Activated CD4-positive, CD25-positive, alpha-beta regulatory T cell treated with anti-CD3 and anti-CD28 coated beads, Interleukin-2, amount 50 U/mL, for 16 hours (primary cell): ENCODE measurements around the gene MBD3.

Source experiments
- DNase-seq: peaks from one replicate; pipeline ENCODE4 v3.0.0-alpha.2; 2020; ENCODE audit warnings: low read depth, low spot score

The MBD3 gene

DNA sequence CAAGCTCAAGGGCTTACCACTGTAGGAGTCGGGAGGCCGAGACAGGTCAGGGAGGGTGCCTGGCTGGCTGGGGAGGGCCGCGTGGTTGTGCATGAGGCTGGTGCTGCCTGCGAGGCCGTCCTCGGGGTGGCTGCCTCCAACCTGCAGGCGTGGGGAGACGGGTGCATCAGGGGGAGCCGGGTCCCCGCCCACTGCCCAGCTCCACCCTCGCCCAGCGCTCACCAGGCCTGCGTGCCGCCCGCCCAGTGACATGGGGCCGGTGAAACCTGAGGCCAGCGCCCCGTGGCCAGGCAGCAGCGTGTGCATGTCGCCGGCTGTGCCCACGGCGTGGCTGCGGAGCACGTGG lies 26.4 kb upstream of the MBD3 start:
- no peak for DNase-seq

DNA sequence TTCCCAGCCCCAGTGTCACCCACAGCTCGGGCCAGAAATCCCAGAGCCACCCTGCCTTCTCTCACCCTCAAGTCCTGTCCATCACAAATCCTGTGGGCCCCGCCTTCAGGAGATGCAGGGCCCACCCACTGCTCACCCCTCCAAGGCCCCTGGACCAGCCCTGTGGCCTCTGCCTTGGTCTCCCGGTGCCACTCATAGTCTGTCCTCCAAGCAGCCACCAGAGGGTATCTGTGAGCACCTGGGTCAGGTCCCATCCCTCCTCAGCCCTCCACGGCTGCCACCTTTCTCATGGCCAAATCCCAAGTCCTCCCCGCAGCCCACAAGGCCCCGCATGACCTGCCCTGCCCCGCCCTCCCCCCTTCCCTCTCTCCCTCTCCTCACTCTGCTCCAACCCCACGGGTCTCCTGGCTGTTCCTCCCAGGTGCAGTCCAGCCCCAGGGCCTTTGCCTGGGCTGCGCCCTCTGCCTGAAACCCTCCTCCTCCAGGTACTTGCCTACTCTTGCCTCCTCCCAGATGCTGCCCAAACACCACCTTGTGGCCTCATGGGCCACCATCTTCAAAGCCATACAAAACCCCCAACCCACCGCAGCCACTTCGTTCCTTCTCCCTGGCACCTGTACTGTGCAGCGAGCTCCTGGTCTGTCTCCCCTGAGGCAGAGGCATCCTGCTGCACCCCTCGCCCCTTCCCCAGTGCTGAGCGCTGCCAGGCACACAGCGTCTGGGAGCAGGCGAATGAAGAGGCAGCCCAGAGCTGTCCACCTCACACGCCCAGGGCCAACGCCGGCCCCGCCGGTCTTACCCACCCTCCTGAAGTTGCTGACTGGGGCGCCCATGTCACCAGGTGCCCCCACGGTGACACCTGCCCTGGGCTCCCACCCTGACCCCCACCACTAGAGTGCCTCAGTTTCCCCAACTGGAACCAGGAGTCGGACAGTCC lies 25.8 kb upstream of the MBD3 start:
- no peak for DNase-seq

DNA sequence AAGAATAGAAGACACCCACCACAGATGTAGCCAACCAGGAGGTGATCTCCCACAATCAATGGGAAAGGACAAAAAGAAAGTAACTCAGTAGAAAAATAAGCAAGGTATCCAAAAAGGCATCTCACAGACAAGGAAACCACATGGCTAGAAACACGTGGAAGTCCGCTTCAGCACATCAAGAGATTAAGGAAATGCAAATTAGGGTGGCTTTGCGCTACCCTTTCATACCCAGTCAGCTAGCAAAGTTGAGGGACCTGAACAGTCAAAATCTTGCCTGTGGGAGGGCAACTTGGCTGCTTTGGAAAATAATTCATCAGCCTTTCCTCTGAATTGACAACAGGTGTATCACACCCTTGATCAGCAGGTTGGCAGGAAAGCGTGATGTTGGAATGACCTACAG lies 24.2 kb upstream of the MBD3 start:
- no peak for DNase-seq

DNA sequence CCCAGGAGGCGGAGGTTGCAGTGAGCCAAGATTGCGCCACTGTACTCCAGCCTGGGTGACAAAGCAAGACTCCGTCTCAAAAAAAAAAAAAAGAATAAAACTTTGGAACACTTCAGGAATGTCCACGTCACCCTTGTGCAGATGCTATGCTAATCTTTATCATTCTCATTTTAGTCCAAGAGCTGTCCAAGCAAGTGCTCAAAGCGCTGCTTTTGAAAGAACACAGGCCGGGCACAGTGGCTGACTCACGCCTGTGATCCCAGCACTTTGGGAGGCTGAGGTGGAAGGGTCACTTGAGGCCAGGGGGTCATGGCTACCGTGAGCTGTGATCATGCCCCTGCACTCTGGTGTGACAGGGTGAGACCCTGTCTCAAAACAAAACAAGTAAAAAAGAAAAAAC lies 23.7 kb upstream of the MBD3 start:
- no peak for DNase-seq

DNA sequence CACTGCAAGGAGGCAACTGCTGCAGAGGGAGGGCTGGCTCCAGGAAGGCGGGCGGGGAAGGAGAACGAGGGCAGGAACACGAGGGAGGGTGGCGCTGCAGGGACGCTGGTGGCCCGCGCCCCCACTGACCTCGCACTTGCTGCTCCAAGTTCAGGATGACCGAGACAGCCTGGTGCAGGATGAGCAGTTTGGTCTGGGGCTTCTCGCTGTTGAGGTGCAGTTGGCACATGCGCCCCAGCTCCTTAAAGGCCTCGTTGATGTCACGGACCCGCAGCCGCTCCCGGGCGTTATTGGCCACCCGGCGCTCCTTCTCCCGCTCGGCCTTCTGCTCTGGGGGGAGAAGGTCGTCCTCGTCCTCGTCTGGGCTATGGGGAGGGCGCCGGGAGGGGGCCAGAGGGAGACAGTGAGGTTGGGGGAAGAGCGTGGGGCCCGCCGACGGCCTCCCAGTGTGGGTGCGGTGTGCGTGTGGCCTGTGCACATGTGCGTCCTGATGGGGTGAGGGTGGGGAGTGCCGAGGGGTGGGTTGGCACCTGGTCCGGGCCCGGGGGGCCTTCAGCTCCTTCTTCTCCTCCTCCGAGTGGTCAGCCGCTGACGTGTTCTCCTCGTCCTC lies 22.6 kb upstream of the MBD3 start:
- DNase-seq: no peak

DNA sequence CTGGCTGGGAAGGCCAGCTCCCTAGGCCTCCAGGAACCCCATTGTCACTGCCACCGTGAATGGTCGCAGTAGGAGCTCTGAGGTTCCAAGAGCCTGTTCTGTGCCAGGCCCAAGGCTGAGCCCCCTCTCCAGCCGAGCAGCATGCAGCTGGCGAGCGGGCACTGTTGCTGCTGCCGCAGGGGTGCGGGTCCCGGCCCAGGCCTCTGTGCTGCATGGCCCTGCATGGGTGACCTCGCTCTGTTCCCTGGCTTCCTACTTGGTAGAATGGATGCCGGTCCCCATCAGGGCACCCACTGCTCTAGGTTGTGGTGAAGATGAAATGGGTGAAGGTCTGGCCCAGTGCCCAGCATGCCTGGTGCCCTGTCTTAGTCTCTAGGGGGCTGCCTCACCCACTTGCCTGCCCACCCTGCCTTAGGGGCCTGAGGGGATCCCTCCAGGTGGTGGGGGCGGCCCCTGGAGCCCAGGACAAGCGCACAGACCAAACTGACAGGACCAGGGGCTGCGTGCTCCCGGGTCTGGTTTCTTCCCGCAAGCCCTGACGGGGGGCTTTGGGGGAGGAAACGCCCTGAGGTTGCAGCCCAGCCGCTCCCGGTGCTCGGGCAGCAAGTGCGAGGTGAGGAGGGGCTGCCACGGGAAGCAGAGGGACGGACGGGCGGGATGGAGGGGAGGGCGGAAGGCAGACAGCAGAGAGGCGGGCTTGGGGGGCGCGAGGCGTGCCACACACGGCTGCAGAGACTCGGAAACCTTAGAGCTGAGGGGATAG lies 21.3 kb upstream of the MBD3 start:
- no peak for DNase-seq

DNA sequence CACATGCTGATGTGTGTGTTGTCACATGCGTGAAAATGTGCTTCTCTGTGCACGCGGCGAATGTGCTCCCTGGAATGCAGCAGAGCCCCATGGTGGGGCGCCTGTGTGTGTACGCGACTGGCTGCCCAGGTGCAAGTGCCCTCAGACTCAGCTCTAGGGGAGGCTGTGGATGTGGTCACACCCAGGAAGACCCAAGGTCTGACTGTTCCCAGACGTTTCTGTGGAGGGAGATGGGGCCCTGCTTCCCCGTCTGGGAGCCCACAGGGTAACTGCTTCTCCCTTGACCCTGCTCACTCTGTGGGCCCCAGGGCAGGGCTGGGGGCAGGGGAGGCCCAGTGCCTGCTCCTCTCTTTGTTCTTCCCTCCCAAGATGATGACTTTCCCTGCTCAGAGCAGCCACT lies 20.5 kb upstream of the MBD3 start:
- DNase-seq: no peak

DNA sequence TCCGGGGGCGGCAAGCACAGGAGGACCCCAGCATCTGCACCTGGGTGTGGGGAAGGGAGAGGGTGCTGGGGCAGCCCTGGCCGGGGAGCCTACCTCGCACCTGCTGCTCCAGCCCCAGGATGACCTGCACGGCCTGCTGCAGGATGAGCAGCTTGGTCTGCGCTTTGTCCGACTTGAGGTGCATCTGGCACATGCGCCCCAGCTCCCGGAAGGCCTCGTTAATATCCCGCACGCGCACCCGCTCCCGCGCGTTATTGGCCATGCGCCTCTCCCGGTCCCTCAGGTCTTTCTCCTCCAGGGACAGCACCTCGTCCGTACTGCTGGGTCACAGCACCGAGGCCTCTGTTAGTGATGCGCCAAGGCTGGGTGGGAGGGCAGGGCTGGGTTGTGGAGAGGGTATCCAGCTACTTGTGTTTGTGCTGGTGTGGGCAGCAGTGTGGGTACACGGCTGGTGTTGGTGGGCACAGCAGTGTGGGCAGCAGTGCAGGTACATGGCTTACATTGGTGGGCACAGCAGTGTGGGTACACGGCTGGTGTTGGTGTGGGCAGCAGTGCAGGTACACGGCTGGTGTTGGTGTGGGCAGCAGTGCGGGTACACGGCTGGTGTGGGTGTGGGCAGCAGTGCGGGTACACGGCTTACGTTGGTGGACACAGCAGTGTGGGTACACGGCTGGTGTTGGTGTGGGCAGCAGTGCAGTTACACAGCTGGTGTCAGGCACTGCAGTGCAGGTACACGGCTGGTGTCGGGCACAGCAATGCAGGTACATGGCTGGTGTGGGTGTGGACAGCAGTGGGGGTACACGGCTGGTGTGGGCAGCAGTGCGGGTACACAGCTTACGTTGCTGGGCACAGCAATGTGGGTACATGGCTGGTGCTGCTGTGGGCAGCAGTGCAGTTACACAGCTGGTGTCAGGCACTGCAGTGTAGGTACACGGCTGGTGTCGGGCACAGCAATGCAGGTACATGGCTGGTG lies 19.7 kb upstream of the MBD3 start:
- DNase-seq: no peak

DNA sequence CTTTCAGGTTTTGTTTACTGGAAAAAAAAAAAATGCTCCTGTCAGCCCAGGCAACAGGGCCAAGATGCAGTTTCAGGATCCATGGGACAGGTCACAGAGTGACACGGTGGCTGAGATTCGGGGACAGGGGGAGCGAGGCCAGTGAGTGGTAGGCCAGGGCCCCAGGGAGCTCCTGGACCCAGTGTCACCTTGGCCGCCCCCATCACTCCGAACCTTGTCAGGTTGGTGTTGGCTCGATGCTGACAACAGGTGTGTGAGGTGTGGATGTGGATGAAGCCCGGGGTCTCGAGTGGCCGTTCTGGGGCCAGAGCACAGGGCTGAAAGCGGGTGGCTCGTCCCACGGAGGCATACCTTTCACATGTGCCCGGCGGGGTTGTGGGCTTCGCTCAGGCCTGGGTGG lies 18.7 kb upstream of the MBD3 start:
- DNase-seq: no peak

DNA sequence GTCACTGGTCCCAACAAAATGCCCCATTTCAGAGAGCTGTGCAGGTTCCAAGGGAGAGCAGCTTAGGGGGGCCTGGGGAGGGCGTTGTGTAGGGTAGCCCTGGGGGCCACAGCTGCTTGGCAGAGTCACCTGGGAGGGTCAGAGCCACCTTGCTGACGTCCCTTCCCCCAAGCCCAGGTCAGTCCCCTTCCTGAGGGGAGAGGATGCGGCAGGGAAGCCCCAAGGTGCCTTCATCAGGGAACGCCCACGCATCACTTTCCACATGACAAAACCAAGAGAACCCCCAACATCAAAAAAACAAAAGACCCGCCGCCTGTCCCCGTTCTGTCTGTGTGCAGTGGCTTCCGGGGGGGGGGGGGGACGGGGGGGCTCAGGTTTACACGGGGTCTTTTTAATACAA lies 17.9 kb upstream of the MBD3 start:
- no peak for DNase-seq

DNA sequence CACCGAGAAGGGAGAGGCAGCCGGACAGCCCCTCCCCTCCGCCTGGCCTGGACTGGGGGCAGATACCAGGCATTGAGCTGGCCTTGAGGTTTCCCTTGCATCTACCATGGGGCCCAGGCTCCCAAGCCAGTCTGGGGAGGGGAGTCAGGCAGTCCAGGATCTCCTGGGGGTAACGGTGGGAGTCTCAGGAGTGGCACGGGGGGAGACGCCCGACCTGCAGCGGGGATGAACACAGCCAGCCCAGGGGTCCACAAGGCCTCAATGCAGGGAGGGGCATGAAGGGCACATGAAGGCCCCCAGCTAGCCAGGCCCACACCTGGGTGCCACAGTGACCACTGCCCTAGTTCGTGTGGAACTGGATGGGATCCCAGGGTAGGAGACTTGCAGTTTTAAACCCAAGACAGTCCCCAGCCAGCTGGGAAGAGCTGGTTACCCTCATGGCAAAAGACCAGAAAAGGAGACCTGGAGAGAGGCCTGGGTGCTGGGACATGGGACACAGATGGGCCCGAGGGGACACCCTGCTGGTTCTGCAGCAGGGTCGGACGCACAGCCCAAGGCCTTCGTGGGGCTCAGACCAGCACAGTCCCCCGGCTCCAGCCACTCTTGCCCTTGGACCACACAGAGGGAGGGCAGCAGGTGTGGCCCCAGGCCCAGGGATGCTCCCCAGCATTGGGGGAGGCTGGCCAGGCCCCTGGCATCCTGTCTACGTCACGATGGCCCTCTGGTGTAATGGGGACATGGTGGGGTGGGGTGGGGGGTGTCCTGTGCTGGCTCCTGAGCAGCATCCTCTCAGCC lies 17.2 kb upstream of the MBD3 start:
- no peak for DNase-seq

DNA sequence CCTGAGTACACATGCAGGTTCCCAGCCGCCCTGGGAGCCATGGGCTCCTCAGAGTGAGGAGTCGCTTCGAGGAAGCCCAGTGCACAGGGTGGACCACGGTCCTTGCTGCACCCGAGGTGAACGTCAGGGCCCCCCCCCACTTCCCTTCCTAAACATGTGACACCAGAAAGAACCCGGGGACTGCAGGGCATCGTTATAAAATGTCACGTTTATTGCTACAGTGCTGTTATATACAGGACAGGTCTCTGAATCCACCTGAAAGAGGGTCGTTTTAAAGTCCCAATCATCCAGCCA lies 16.4 kb upstream of the MBD3 start:
- DNase-seq: no peak

DNA sequence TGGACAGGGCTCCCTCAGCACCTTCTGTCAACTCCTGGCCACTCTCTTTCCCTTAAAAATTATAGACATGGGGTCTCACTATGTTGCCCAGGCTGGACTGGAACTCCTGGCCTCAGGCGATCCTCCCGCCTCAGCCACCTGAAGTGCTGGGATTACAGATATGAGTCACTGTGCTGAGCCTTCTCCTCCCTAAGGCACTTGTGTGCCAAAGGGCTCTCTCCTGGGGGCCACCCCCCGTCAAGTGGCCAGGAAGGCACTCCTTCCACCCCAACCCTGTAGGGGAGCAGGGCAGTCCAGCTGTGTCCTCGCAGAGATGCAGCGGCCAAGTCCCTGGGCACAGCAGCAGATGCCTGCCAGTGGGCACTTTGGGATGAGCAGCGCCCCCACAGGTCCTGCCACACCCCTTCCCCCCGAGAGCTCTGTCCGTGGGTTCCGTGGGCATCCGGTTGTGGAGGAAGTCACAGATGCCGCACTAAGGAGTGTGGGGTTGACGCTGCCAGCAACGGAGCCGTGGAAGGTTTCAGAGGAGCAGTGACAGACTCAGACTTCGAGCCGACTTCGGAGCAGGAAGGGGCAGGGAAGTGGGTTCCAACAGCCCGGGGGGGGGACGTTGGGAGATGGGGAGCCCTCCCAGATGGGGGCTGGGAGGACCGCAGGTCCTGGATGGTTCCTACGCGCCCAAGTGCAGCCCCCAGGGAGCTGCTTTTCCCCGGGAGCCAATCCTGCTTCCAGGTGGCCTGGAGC lies 15.9 kb upstream of the MBD3 start:
- DNase-seq: no peak

DNA sequence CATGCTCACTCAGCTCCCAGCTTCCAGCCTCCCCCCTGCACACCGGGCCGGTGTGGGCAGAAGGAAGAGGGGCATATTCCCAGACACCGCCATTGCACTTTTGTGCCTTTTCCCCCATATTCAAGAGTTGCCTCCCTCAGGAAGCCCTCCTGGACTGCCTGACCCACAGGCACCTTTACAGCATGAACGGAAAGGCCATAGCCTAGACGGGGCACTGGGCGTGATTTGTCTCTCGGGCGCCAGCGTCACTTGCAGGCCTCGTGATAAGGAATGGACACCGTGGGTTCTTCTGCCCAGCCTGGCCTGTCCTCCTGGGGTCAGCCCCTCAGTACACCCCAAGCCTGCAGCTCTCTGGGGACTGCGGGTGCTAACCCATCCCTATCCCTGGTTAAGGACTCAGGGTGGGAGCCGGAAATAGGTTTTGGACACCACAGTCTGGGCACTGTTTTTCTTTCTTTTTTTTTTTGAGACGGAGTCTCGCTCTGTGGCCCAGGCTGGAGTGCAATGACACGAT lies 13.5 kb upstream of the MBD3 start:
- DNase-seq: no peak

DNA sequence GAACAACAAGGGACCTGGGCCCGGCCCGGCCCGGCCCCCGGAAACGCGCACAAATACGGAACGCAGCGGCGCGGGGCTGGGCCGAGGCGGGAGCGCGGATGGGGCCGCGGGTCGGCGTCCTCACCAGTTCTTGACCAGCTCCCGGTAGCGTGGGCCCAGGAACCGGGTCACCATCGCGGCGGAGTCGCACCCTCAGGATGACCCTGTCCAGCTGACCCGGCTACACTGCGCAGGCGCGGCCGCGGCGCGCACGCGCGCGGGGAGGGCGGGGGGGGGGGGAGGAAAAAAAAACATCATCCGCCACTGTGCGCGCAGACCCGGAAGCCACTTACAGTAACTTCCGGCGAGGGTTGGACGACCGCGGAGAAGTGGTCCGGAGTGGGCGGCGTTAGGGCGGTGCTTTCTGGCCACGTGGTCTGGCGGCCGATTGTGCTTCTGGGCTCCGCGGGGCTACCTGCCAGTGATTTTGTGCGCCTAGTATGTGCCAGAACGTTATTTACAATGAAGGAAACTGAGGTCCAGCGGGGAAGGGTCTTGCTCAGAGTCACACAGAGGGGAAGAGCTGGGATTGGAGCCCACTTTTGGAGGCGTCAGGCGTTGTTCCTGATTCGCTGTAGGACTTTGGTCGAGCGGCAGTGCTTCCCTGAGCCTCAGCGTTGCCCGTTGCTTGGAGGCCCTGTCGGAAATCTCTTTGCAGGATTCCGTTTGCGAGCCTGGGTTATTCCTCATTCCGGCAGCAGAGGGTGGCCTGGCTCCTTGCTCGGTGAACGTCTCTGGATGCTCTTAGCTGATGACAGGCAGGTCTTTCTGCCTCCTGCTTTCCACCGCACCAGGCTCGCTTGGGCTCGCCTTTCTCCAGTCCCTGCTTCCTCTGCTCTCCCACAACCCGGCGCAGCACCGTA lies 12.8 kb upstream of the MBD3 start, which contains the start of gene UQCR11:
Gene UQCR11, minus strand, starts transcription at position 227 of the 902 bp plus-strand sequence. Its CDS starts 53 bp downstream, at position 174.
- DNase-seq: peak; percentile 83

DNA sequence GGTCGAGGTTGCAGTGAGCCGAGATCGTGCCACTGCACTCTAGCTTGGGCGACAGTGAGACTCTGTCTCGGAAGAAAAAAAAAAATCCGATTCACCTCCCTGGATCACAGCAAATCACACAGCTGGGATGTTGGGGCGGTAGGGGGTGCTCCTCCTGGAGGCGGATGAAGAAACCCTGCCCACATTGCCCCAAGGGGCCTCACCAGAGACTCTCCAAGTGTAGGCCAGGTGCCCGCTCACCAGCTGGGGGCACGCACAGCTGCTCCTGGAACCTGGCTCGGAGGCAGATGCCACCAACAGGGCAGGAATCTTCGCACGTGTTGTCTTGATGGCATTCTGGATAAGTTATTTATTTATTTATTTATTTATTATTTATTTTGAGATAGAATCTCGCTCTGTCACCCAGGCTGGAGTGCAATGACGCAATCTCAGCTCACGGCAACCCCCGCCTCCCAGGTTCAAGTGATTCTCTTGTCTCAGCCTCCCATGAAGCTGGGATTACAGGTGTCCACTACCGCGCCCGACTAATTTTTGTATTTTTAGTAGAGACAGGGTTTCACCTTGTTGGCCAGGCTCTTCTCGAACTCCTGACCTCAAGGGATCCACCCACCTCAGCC lies 9.5 kb upstream of the MBD3 start:
- no peak for DNase-seq

DNA sequence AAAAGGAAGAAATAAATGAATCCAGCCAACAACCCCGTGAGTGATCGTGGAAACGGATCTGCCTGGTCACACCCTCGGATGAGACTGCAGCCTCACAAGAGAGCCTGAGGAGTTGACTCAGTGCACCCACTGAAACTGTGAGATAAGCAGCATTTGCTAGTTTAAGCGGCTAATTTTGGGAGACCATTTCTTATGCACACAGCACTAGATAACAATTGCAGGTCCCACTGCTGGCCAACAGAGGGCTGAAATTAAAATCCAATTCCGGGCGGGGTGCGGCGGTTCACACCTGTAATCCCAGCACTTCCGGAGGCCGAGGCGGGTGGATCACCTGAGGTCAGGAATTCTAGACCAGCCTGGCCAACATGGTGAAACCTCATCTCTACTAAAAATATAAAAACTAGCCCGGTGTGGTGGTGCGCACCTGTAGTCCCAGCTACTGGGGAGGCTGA lies 9.0 kb upstream of the MBD3 start:
- DNase-seq: no peak

DNA sequence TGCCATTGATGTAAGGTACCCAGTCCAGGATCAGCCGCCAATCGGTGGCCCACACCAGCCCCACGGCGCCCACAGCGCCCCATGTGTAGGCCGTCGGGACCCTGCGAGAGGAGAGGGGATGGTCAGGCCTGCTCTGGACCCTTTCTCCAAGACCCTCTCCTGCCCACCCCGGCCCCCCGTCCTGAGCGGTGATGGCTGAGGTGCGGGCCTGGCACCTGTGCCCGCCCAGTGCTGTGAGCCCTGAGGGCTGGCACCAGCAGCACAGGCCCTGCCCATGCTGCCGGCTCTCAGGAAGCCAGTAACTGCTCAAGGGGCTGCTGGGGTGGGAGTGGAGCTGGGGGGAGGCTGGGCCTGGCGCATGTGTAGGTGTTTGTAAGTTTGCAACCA lies 6.8 kb upstream of the MBD3 start:
- DNase-seq: no peak
